M059J (cell line): Measurements from ENCODE around the gene STARD4. TPM values are rescaled to one million over a fixed set of nuclear protein-coding genes. Genes with fewer than 3 reads are reported as not detected.

Experiments used
- DNase-seq: peaks from one replicate; pipeline ENCODE4 v3.0.0-alpha.2; 2012; ENCODE audit warnings: low read depth
- total RNA-seq: library from RNA; depleted of rRNA; stranded (reverse); fragments of >200 nt; shearing (Covaris generic); gene quantifications from 2 replicates; pipeline ENCODE4 v1.2.3, GENCODE V29; 2014

Gene STARD4
- total RNA-seq, 1 experiment from 2014 or later, result 56.4 TPM

DNA sequence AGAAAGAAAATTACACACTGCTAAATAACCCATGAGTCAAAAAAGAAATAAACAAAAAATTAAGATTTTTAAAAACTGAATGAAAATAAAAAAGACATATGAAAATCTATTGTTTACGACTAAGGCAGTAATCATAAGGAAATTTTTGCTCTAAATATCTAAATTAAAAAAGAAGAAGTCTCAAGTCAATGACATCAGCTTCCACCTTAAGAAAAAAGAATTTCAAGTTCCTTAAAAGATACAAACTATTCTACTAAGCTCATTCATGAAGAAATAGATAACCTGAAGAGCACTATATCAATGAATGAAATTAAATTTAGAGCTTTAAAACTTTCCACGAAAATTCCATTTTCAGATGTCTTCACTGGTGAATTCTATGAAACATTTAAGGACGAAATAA is 15.7 kb upstream of the STARD4 start:
- DNase-seq, result no peak

DNA sequence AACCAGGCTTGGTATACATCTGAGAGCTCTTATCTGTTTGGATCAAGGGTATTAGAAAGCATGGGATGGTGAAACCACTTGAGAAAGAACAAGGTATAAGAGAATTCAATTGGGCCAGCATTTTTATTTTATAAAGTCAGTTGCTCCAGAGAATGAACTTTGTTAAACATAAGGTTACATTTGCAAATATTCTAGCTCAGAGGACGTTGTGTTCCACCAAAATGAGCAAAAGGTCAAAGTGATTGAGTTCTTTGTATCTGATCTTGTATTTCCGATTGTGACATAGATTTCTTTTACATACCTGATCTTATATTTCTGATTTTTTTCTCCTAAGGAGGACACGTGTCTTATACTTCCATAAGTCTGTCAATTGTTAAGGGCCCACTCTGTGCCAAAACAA is 8.6 kb upstream of the STARD4 start:
- no peak for DNase-seq

DNA sequence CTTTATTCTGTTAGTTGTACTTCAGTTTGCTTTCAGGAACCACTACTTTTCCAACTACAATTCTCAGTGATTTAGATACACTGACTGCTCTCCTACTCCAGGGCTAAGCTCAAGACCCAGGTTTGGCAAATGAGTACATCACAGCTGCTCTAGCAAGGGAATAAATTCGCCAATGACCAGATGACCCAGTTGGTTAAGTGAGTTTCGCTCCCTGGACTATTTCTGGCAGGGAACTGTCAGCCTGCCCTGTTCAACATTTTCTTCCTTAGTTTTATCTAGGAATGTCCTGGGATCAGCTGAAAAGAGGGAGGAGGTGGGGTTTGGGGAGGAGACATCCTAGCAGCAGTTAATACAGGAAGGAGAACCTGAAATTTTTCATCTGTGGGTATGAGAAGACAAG is 6.4 kb upstream of the STARD4 start:
- DNase-seq, result no peak

DNA sequence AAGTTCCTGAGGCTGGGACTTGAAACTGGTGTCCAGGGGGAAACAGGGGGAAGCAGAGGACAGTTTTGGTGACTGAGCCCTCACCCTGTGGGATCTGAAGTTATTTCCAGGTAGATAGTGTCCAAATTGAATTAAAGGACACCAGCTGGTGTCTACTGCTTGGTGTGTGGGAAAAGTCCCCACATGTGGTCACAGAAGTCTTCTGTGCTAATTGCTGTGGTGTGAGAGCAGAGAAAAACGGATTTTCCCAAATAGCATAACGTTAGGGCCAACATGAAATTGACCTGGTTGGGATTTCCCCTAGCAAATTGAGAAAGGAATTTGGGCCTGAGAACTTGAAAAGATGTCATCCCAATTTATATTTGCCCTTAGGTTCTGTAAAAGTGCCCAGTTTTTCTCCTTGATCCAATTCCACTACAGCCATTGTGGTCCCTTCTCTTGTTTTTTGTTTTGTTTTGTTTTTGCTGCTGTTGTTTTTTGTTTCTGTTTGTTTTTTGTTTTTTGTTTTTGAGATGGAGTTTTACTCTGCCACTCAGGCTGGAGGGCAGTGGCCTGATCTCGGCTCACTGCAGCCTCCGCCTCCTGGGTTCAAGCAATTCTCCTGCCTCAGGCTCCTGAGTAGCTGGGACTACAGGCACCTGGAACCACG is 5.6 kb upstream of the STARD4 start:
- DNase-seq, result peak; percentile 9

DNA sequence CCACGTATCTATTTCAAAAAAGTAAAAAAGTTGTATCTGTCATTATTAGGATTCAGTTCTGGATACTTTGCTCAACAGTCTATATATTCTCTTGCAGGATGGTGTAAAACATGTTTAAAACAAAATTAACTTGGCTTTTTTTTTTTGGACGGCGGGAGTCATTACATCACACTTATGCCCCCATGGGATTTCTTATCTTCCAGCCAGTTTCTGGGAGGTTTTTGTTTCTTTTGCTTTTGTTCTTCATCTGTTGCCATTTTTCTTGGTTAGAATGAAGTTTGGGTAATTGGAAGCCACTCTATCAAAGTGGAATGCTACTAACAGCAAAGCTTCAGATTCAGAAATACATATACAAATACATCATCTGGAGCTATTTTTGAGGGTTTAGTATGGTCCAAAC is 1.8 kb upstream of the STARD4 start:
- no peak for DNase-seq

DNA sequence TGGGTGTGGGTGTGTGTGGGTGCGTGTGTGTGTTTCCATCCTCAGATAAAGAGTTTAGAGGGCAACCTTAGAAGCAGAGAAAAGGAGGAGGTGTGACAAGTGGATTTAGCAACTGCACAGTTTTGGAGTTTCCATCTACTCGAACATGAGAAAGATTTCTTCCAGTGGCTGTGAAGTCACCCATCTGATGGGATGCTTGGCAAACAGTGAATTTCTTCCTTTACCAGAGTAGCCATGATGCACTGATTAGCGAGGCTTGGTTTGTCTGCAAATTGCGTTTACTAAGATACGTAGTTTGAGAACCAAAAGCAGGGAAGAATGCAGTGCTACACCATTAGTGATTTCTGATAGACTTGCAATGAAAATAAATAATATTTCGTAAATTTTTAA is 791 bp upstream of the STARD4 start:
- no peak for DNase-seq

DNA sequence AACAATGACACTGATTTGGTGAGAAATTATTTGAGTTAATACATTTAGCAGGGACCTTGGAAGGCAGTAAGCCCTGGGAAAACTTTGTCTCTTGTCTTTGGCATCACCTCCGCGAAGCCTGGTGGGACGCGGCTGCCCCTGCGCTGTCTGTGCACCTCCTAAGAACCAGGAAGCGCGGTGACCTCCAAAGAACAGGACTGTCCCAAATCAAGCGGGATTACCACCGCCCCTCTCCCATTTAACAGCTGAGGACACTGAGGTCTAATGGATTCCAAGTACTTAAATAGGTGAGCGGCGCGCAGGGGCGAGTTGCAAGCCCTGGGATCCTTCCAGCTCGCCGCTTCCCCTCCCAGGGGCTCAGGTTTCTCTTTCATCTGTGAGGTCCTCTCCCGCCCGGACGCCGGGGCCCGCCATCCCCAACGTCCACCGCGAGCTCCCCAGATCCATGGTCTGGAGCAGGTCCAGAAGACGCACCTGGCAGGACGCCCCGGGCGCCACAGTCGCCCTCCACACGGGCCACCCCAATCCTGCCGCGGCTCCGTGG is 432 bp downstream of the STARD4 start:
- DNase-seq, result peak; percentile 59

DNA sequence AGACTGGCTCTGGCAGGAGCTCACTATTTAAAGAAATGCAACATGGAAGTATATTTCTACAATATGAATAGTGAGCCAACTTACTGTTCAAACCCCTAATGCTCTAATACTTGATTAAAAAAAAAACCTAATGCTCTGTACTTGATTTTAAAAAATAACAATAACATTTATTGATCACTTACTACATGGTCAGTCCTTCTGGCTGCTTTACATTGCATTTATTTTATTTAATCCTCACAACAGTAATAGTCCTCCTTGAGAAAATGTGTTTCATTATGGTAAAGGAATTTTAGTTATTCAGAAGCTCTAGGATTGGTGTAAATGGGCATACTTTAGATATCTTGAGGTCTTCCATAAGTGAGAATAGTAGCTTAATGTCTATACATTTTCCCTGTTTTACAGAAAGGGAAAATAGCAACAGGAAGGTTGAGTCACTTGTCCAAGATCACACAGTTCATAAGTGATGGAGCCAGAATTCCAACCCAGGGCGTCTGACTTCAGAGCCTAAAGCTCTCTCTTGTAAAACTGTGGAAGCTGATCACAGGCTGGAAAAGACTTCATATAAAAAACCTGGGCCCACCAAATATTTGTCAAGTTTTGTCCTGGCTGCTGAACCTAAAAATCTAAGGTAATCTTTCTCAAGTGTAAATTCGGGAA is 1.0 kb downstream of the STARD4 start:
- peak; percentile 40 for DNase-seq

DNA sequence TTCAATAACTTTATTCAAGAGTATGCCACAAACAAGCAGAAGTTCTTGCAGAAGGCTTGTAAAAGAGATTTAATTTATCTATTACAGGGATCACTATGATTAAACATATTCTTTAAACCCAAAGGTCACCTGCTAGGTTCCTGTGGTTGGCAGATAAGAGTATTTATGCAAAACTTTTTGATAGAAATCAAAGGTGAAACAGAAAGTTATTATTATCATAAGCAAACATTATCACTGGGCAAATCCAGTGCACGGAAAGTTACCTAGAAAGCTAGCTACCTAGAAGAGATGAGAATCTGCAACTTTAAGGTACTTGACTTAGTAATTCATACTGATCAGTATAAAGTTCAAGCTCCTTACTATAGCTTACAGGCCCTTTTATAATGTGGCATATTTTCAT is 3.2 kb downstream of the STARD4 start:
- peak; percentile 12 for DNase-seq

DNA sequence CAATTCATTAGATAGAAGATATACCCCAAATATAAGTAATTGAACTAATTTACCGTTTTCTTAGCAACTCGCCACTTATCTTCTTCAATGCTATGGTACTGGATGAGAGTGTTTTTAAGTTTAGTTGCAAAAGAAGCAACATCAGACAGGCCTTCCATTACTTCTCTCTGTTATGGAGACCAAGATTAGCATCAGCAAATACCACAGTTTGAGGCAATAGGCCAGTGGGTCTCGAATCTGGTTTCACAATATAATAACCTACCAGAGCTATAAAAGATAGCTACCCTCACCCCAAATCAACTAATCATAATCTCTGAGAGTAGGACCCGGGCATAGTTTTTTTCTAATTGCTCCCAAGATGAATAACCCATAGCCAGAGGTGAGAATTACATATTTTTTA is 5.1 kb downstream of the STARD4 start:
- no peak for DNase-seq

DNA sequence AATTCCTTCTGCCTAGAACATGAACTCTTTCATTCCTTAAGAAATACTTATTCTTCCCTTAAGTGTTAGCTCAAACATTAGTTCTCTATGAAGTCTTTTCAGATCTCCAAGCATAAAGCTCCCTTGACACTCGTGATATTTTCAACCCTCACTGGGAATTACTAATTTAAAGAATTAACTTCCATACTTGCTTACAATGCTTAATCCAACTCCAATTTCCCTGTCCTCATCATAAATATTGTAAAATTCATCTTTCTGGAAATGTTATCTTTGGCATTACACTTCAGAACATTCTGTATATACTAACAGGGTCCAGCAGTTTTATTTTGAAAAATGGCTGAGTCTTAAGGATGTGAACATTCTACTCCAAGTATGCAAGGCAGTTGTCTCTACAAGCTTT is 7.2 kb downstream of the STARD4 start:
- no peak for DNase-seq

DNA sequence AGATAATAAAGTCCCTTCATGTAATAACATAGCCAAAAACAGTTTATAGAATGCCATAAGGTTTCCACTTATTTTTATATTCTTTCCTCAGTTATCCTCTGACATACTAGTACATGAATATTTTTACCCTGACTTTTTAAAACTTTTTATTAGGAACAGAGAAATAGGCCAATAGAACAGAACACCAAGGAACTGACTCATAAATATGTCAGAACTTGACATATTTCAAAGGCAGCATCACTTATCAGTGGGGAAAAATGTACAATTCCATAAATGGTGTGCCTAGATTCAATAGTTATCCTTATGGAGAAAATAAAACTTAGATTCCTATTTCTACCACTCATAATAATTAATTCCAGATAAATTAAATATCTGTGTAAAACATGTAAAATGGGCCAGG is 9.4 kb downstream of the STARD4 start:
- no peak for DNase-seq

DNA sequence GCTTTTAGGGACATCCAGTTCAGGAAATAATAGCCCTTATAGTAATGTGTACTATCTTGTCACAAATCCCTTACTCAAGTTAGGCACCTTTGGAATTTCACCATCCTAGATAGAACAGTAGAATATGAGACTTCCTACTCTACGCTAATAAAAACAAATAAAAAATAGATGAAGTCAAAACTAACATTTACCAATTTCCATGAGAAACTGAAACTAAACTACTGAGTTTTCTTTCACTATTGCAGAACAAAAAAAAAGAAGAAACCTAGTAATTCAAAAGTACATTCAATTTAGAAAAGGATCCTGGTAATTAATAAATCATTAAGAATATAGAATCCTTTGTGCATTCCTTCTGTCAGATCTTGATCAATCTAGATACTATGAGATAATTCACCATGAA is 14.0 kb downstream of the STARD4 start:
- DNase-seq, result no peak

DNA sequence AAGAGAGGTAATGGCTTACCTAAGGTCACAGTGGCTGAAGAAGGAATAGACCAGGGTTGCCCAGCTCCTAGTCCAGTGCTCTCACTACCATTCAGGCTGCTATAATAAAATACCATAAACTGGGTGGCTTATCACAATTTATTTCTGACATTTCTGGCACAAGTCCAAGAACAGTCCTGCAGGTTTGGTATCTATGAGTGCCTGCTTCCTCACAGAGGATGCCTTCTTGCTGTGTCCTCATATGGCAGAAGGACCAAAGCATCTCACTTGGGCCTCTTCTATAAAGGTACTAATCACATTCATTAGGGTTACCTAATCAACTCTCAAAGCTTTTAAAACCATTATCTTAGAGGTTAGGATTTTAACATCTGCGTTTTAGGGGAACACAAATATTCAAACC is 17.2 kb downstream of the STARD4 start:
- DNase-seq, result no peak

DNA sequence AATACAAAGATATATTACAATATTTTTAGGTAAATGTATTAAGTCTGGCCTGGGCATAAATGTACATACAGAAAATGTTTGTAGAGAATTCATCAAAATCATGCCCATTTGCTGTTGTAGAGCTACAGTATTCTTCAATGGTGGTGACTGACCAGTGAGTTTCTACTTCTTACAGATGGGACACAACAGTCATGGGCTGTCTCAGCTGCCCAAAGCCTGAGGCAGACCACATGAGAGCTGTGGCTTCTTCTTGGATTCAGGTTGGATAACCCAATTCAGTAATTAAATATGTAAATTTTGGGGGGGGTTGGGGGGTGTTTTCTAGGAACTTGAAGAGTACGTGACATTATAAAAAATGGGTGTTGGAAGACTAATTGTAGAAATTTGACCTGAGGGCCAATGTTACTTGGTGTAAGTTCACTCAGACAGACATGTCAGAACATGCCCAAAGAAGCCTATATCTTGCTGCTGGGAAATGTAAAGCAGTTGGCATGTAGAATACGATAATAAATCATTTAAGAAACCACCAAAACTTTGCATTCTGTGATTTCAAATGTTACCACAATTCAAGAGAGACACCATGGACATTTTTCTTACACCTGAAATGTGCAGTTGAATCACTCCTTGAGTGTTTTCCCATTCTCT is 17.9 kb downstream of the STARD4 start:
- DNase-seq, result no peak

DNA sequence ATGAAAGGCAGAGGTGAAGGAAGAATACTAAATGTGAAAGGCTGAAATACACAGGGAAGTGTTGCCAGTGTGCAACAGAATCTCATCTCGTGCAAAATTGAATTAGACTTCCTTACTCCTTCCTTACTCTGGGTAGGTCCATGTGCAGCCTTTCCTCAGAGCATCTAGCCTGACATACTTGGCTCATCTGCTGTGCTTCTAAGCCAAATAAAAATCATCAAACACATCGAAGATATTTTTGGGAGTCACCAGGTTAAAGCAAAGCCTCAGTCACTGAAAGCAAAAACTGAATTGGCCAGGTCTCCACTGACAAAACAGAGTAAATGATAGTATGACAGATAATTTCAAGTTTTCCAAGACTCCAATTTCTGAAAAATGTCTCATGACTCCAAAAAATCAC is 19.3 kb downstream of the STARD4 start:
- DNase-seq, result no peak

DNA sequence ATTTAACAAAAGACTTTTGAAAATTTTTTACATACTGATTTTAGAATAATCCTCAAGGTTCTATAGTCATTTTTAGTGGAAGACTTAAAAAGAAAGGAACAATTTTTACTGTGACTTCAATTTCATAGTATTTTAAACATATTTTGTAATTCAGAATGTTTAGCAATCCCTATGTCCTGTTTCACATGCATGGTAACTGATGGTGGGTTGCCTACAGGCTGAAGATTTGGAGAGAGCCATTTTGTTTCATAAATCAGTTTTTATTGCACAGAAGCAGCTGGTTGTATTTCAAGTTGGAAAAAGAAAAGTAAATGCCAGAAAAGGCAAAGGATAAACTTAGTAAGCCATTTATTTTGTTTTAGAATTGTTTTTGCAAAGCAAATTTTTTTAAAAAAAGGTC is 24.0 kb downstream of the STARD4 start:
- no peak for DNase-seq

DNA sequence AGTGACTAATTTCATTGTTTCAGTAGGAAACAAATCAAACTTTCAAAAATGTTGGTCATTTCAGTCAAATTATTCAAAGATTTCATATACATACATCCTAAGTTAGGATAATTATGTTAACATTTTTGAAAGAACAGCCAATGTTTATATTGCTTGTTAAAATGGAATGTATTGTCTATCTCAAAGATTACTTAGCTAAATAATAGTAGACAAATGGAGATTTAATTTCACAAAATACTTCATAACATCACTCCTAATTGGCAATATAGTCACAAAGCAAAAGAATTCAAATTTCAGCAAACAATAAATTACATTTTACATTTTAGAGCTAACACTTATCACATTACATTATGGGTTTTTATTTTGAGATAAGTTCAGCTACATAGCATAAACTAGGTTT is 25.4 kb downstream of the STARD4 start:
- no peak for DNase-seq

DNA sequence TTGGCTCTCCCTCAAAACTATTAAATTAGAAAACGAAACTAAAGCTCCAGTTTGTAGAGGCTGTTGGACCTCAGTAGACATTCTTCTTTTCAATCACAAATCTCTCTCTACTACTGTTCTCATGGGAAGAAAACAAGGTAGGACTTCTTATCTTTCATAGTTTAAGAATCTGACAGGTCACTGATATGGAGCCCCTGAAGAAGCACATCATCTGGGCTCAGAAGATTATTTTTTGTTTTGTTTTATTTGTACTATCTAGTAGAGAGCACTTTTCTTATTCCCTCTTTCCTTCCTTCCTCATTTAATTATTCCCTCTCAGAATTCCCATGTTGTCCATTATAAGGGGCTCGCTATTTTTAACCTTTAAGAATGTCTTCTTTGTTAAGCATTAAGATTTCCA is 26.3 kb downstream of the STARD4 start:
- DNase-seq, result no peak

DNA sequence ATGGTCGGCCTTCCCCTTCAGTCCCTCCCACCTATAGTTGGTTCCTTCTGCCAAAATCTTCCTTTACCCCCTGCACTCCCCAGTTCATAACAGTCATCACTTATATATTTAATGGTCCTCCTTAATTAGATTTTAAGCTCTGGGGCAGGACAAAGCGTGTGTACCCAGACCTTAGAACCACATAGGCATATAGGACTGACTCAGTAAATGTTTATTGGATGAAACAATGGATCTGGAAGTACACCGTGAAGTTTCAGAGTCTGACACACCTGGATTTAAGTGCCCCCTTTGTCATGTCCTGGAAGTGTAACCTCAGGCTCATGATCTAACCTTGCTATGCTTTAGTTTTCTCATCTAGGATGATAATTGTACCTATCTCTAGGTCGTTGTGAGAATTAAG is 32.0 kb downstream of the STARD4 start:
- no peak for DNase-seq

DNA sequence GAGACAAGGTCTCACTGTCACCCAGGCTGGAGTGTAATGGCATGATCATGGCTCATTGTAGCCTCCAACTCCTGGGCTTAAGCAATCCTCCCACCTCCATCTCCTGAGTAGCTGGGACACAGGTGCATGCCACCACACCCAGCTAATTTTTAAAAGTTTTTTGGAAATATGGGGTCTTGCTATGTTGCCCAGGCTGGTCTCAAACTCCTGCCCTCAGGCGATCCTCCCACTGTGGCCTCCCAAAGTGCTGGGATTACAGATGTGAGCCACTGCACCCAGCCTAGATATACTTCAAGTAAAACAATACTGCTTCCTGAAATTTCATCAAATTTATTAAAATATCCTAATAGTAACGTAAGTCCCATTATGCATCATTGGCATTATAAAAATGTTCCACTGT is 33.4 kb downstream of the STARD4 start:
- DNase-seq, result no peak

DNA sequence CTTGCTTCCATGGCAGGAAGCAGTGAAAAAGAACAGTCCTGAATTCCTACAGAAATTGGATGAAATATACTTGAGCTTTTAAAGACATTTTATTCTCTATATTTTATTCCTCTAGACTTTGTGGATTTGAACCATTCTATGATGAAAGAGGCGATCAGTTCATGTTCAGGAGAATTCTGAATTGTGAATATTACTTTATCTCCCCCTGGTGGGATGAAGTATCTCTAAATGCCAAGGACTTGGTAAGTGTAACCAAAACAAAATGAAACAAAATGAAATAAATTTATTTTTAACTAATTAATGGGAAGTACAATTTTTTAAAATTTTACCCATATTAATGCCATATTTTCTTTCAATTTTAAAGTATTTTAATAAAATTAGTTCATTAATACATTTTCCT is 34.1 kb downstream of the STARD4 start:
- peak; percentile 13 for DNase-seq

DNA sequence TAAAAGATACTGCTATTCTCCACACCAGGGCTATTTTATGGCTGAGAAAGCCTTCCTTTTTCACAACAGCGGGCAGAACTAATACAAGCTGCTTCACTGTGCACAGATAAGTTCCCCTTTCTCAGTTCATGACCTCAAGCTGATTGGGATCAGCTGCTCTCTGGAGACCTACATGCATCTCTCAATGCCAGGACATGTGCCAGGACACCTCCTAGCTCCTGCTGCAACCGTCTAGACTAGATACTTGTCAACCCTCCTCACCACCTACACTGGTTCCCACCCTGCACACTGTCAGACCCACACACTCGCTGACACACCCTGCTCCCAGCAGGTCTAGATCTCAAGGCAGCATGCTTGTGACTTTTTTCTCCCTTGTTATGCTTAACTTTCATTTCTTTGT is 39.8 kb downstream of the STARD4 start:
- DNase-seq, result no peak
